ENCODE data around the gene TRAF3.
"Not testable (repeated sequence)": the region's sequence is repeated elsewhere in the genome, so short reads cannot be mapped to it uniquely, and the experiment has no call there.

Gene TRAF3

GRCh38 chr14:102828151-102828550 lies 50.9 kb downstream of the TRAF3 start:
- DNase-seq (ENCODE audit: low spot score) = no peak

- DNase-seq (ENCODE audit: low spot score) = no peak
Measured at GRCh38 chr14:102829016-102829548, 51.8 kb downstream of the TRAF3 start.

GRCh38 chr14:102830474-102831045 lies 53.3 kb downstream of the TRAF3 start:
- no peak for DNase-seq (ENCODE audit: low spot score)

- DNase-seq (ENCODE audit: low spot score) = no peak
Measured at GRCh38 chr14:102831163-102831804, 54.0 kb downstream of the TRAF3 start.

GRCh38 chr14:102833341-102833740 lies 56.1 kb downstream of the TRAF3 start:
- no peak for DNase-seq (ENCODE audit: low spot score)

- no peak for DNase-seq (ENCODE audit: low spot score)
Measured at GRCh38 chr14:102833991-102834390, 56.7 kb downstream of the TRAF3 start.

- no peak for DNase-seq (ENCODE audit: low spot score)
Measured at GRCh38 chr14:102835959-102836358, 58.7 kb downstream of the TRAF3 start.

GRCh38 chr14:102837120-102837519 lies 59.9 kb downstream of the TRAF3 start:
- DNase-seq (ENCODE audit: low spot score) = not testable (repeated sequence)

- DNase-seq (ENCODE audit: low spot score) = no peak
Measured at GRCh38 chr14:102838501-102838900, 61.3 kb downstream of the TRAF3 start.

GRCh38 chr14:102840115-102840514 lies 62.9 kb downstream of the TRAF3 start:
- no peak for DNase-seq (ENCODE audit: low spot score)

GRCh38 chr14:102840771-102841528 lies 63.7 kb downstream of the TRAF3 start:
- no peak for DNase-seq (ENCODE audit: low spot score)

- DNase-seq (ENCODE audit: low spot score) = no peak
Measured at GRCh38 chr14:102848830-102849525, 71.7 kb downstream of the TRAF3 start.

GRCh38 chr14:102849526-102850379 lies 72.5 kb downstream of the TRAF3 start:
- no peak for DNase-seq (ENCODE audit: low spot score)

- DNase-seq (ENCODE audit: low spot score) = no peak
Measured at GRCh38 chr14:102853648-102854047, 76.4 kb downstream of the TRAF3 start.

- no peak for DNase-seq (ENCODE audit: low spot score)
Measured at GRCh38 chr14:102854091-102854703, 76.9 kb downstream of the TRAF3 start.

- DNase-seq (ENCODE audit: low spot score) = no peak
Measured at GRCh38 chr14:102856179-102856578, 78.9 kb downstream of the TRAF3 start.

- DNase-seq (ENCODE audit: low spot score) = no peak
Measured at GRCh38 chr14:102857444-102857843, 80.2 kb downstream of the TRAF3 start.

GRCh38 chr14:102859911-102860310 lies 82.7 kb downstream of the TRAF3 start:
- DNase-seq (ENCODE audit: low spot score) = no peak

GRCh38 chr14:102862154-102862773 lies 85.0 kb downstream of the TRAF3 start:
- no peak for DNase-seq (ENCODE audit: low spot score)

GRCh38 chr14:102863381-102863780 lies 86.1 kb downstream of the TRAF3 start:
- DNase-seq (ENCODE audit: low spot score) = no peak

- not testable (repeated sequence) for DNase-seq (ENCODE audit: low spot score)
Measured at GRCh38 chr14:102865916-102866315, 88.7 kb downstream of the TRAF3 start.

Data from SW480 (cell line).